Subcutaneous adipose tissue (tissue), 4 donors: Measurements from ENCODE around the gene CADPS. TPM values are rescaled to one million over a fixed set of nuclear protein-coding genes. Genes with fewer than 3 reads are reported as not detected.

ENCODE experiments used
- CTCF ChIP-seq: fragments of 450-650 bp; IDR thresholded peaks from one replicate; pipeline ENCODE4 v1.5.1; 2016; ENCODE audit warnings: low read depth, mild to moderate bottlenecking, control low read depth, antibody characterized with exemption, moderate library complexity
- total RNA-seq, 4 donors: library from RNA; depleted of rRNA; stranded (reverse); fragments of >200 nt; gene quantifications; one replicate each; pipeline ENCODE4 v1.1.0, GENCODE V29; 2016

CADPS gene
- total RNA-seq, 4 donors from 2014 or later = 1.9 to 25.1 TPM; not detected in 2

- no peak for TF ChIP-seq CTCF
These were observed 499.4 kb downstream of the CADPS start for GRCh38 chr3:62375655-62376453.

- no peak for TF ChIP-seq CTCF
These were observed 500.6 kb downstream of the CADPS start for GRCh38 chr3:62374341-62375218.

GRCh38 chr3:62373714-62374333 lies 501.4 kb downstream of the CADPS start:
- TF ChIP-seq CTCF = no peak

GRCh38 chr3:62373215-62373614 lies 502.0 kb downstream of the CADPS start, which contains the start of gene FEZF2:
Gene FEZF2, minus strand, starts transcription at chr3:62373550. Its CDS starts 682 bp downstream, at chr3:62372868.
- TF ChIP-seq CTCF = no peak

GRCh38 chr3:62372621-62373041 lies 502.6 kb downstream of the CADPS start:
- no peak for TF ChIP-seq CTCF

GRCh38 chr3:62371720-62372591 lies 503.3 kb downstream of the CADPS start:
- no peak for TF ChIP-seq CTCF
